H1 (cell line): ENCODE results near the gene KLHL29. TPM values are rescaled to one million over a fixed set of nuclear protein-coding genes. Genes with fewer than 3 reads are reported as not detected.

ENCODE experiments used
- GTF2F1 ChIP-seq: IDR thresholded peaks from 2 replicates; pipeline ENCODE4 v1.6.1; 2012; ENCODE audit warnings: low read depth, low read length, improper control_type of control experiment, borderline replicate concordance
- RBBP5 ChIP-seq: IDR thresholded peaks from 2 replicates; pipeline ENCODE4 v1.7.1; 2012; ENCODE audit warnings: low read depth, mild to moderate bottlenecking, inconsistent platforms, low read length, moderate library complexity, borderline replicate concordance
- RNF2 ChIP-seq: fragments of 200-900, 300-1000 bp; sonication (generic); IDR thresholded peaks from 2 replicates; pipeline ENCODE4 v1.7.1; 2016; ENCODE audit warnings: borderline replicate concordance, low read depth, mild to moderate bottlenecking, antibody characterized with exemption, low read length; ENCODE audit not compliant: poor library complexity, severe bottlenecking; ENCODE audit errors: missing control alignments
- SRF ChIP-seq: IDR thresholded peaks from 2 replicates; pipeline ENCODE4 v1.6.1; 2011; ENCODE audit warnings: mild to moderate bottlenecking, low read depth, low read length, moderate library complexity
- SUZ12 ChIP-seq: fragments of 200-600 bp; sonication (generic); IDR thresholded peaks from 2 replicates; pipeline ENCODE4 v1.6.1; 2012; ENCODE audit warnings: mild to moderate bottlenecking, inconsistent platforms, low read length, moderate library complexity, mixed read lengths
- TAF7 ChIP-seq: optimal IDR thresholded peaks from 2 replicates; pipeline ENCODE3; 2011; ENCODE audit warnings: low read depth, mild to moderate bottlenecking, inconsistent platforms, low read length, moderate library complexity, borderline replicate concordance
- polyA plus RNA-seq, 7 experiments: library from polyadenylated mRNA; depleted of rRNA in 3 of 7; stranded (reverse) in 5 of 7; unstranded in 2 of 7; fragments of >200 nt in 5 of 7; fragments of 200-250 nt in 2 of 7; gene quantifications; 1 replicate in 5 of 7; 2 replicates in 1 of 7; 4 replicates in 1 of 7; pipeline versions ENCODE4 v1.2.1 to v1.2.3, GENCODE V29; 2011 to 2013; ENCODE audit warnings: missing spikeins in 2 of 7, mixed read lengths in 2 of 7
- total RNA-seq: library from RNA; stranded (reverse); fragmentation: NEBNext Ultra II Directional; extraction: Animal tissue kit (Norgen Biotek cat#: 25700); gene quantifications from 2 replicates; pipeline ENCODE4 v1.2.1, GENCODE V29; 2021
- TF ChIP-seq, protein P1 (sequence below): fragments of 300-600 bp; sonication (generic); IDR thresholded peaks from 2 replicates; pipeline ENCODE4 v1.7.1; 2012; ENCODE audit warnings: low read length, moderate library complexity, mild to moderate bottlenecking, inconsistent platforms; ENCODE audit not compliant: insufficient replicate concordance

KLHL29 gene
- total and polyA plus RNA-seq, 2 of the 8 experiments (the other 6 are each of a cell fraction or from before 2014, with no cell fraction given): 1.1 to 4.7 TPM

DNA sequence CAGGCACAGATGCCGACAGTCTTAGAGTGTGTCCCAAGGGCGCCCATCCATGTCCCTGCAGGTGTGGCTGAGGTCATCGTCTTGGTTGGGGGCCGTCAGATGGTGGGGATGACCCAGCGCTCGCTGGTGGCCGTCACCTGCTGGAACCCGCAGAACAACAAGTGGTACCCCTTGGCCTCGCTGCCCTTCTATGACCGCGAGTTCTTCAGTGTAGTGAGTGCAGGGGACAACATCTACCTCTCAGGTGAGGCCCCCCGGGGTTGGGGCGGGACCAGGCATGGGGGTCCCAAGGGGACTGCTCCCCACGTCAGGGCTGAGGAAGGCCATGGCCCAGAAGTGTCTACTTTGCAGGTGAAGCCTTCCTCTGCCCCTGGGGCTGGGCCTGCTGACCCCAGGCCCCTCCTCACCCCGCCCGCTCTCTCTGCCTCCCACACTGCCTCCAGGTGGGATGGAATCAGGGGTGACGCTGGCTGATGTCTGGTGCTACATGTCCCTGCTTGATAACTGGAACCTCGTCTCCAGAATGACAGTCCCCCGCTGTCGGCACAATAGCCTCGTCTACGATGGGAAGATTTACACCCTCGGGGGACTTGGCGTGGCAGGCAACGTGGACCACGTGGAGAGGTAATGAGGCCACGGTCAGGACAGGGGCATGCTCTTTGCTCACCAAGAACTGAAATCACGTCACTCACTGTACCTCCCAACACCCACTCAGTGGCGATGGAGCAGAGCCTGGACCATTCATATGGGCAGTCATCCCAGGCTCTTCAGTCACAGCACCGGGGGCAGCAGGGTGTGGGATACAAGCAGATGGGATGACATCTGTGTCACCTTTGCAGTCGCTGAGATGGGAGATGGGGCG lies 311.1 kb downstream of the KLHL29 start (continued):
- TF ChIP-seq, protein P1, sequence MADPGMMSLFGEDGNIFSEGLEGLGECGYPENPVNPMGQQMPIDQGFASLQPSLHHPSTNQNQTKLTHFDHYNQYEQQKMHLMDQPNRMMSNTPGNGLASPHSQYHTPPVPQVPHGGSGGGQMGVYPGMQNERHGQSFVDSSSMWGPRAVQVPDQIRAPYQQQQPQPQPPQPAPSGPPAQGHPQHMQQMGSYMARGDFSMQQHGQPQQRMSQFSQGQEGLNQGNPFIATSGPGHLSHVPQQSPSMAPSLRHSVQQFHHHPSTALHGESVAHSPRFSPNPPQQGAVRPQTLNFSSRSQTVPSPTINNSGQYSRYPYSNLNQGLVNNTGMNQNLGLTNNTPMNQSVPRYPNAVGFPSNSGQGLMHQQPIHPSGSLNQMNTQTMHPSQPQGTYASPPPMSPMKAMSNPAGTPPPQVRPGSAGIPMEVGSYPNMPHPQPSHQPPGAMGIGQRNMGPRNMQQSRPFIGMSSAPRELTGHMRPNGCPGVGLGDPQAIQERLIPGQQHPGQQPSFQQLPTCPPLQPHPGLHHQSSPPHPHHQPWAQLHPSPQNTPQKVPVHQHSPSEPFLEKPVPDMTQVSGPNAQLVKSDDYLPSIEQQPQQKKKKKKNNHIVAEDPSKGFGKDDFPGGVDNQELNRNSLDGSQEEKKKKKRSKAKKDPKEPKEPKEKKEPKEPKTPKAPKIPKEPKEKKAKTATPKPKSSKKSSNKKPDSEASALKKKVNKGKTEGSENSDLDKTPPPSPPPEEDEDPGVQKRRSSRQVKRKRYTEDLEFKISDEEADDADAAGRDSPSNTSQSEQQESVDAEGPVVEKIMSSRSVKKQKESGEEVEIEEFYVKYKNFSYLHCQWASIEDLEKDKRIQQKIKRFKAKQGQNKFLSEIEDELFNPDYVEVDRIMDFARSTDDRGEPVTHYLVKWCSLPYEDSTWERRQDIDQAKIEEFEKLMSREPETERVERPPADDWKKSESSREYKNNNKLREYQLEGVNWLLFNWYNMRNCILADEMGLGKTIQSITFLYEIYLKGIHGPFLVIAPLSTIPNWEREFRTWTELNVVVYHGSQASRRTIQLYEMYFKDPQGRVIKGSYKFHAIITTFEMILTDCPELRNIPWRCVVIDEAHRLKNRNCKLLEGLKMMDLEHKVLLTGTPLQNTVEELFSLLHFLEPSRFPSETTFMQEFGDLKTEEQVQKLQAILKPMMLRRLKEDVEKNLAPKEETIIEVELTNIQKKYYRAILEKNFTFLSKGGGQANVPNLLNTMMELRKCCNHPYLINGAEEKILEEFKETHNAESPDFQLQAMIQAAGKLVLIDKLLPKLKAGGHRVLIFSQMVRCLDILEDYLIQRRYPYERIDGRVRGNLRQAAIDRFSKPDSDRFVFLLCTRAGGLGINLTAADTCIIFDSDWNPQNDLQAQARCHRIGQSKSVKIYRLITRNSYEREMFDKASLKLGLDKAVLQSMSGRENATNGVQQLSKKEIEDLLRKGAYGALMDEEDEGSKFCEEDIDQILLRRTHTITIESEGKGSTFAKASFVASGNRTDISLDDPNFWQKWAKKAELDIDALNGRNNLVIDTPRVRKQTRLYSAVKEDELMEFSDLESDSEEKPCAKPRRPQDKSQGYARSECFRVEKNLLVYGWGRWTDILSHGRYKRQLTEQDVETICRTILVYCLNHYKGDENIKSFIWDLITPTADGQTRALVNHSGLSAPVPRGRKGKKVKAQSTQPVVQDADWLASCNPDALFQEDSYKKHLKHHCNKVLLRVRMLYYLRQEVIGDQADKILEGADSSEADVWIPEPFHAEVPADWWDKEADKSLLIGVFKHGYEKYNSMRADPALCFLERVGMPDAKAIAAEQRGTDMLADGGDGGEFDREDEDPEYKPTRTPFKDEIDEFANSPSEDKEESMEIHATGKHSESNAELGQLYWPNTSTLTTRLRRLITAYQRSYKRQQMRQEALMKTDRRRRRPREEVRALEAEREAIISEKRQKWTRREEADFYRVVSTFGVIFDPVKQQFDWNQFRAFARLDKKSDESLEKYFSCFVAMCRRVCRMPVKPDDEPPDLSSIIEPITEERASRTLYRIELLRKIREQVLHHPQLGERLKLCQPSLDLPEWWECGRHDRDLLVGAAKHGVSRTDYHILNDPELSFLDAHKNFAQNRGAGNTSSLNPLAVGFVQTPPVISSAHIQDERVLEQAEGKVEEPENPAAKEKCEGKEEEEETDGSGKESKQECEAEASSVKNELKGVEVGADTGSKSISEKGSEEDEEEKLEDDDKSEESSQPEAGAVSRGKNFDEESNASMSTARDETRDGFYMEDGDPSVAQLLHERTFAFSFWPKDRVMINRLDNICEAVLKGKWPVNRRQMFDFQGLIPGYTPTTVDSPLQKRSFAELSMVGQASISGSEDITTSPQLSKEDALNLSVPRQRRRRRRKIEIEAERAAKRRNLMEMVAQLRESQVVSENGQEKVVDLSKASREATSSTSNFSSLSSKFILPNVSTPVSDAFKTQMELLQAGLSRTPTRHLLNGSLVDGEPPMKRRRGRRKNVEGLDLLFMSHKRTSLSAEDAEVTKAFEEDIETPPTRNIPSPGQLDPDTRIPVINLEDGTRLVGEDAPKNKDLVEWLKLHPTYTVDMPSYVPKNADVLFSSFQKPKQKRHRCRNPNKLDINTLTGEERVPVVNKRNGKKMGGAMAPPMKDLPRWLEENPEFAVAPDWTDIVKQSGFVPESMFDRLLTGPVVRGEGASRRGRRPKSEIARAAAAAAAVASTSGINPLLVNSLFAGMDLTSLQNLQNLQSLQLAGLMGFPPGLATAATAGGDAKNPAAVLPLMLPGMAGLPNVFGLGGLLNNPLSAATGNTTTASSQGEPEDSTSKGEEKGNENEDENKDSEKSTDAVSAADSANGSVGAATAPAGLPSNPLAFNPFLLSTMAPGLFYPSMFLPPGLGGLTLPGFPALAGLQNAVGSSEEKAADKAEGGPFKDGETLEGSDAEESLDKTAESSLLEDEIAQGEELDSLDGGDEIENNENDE: no peak
- TF ChIP-seq SUZ12: no peak
- TF ChIP-seq RNF2: no peak
- no peak for TF ChIP-seq TAF7
- TF ChIP-seq RBBP5: no peak
- no peak for TF ChIP-seq GTF2F1
- TF ChIP-seq SRF: no peak
